Calu3 (cell line): Measurements from ENCODE around the gene EIF2AK3. TPM values are rescaled to one million over a fixed set of nuclear protein-coding genes. Genes with fewer than 3 reads are reported as not detected.
"Not testable (repeated sequence)": the region's sequence is repeated elsewhere in the genome, so short reads cannot be mapped to it uniquely, and the experiment has no call there.

ENCODE experiments used
- BruUV-seq: library from RNA; stranded (reverse); fragments of 400-500 nt; replicated peaks from 2 replicates; lab custom pipeline; 2021; lab: Mats Ljungman, UMichigan
- CTCF ChIA-PET: fragments of 300-600 bp; sonication (Branson Sonifier 250); formaldehyde crosslinking; loops from one replicate; lab custom pipeline; 2022; ENCODE audit warnings: antibody characterized with exemption; lab: Charles Lee
- DNase-seq: peaks from one replicate; pipeline ENCODE4 v3.0.0; 2022
- H3K27ac Mint-ChIP-seq: one replicate; pipeline ENCODE4 v1.8.0; 2022; ENCODE audit warnings: mixed read lengths; ENCODE audit not compliant: unreplicated experiment
- H3K27me3 Mint-ChIP-seq: one replicate; pipeline ENCODE4 v1.8.0; 2022; ENCODE audit warnings: mixed read lengths; ENCODE audit not compliant: unreplicated experiment
- H3K36me3 Mint-ChIP-seq: one replicate; pipeline ENCODE4 v1.8.0; 2022; ENCODE audit warnings: mild to moderate bottlenecking, moderate library complexity, mixed read lengths; ENCODE audit not compliant: insufficient read depth, unreplicated experiment
- H3K4me1 Mint-ChIP-seq: one replicate; pipeline ENCODE4 v1.8.0; 2022; ENCODE audit warnings: mild to moderate bottlenecking, low read depth, mixed read lengths; ENCODE audit not compliant: unreplicated experiment
- H3K4me3 Mint-ChIP-seq: one replicate; pipeline ENCODE4 v1.8.0; 2022; ENCODE audit warnings: mild to moderate bottlenecking, low read depth, moderate library complexity, mixed read lengths; ENCODE audit not compliant: unreplicated experiment
- H3K9me3 Mint-ChIP-seq: one replicate; pipeline ENCODE4 v1.8.0; 2022; ENCODE audit warnings: low read depth, mixed read lengths; ENCODE audit not compliant: unreplicated experiment
- intact Hi-C: fragments of 100-400 bp; cut with micrococcal nuclease; formaldehyde crosslinking; loops from one replicate; pipeline ENCODE4 v1.10.0; 2022; ENCODE audit not compliant: unreplicated experiment
- total RNA-seq: library from RNA; stranded (reverse); gene quantifications from 2 replicates; pipeline ENCODE4 v1.2.3, GENCODE V29; 2022
- TF ChIP-seq, protein P1 (sequence below): fragments of 200-600 bp; IDR thresholded peaks from one replicate; pipeline ENCODE4 v1.8.0; 2022; ENCODE audit warnings: antibody characterized with exemption; ENCODE audit not compliant: unreplicated experiment

EIF2AK3 gene
- total RNA-seq, 1 experiment from 2014 or later: 17.4 TPM

DNA sequence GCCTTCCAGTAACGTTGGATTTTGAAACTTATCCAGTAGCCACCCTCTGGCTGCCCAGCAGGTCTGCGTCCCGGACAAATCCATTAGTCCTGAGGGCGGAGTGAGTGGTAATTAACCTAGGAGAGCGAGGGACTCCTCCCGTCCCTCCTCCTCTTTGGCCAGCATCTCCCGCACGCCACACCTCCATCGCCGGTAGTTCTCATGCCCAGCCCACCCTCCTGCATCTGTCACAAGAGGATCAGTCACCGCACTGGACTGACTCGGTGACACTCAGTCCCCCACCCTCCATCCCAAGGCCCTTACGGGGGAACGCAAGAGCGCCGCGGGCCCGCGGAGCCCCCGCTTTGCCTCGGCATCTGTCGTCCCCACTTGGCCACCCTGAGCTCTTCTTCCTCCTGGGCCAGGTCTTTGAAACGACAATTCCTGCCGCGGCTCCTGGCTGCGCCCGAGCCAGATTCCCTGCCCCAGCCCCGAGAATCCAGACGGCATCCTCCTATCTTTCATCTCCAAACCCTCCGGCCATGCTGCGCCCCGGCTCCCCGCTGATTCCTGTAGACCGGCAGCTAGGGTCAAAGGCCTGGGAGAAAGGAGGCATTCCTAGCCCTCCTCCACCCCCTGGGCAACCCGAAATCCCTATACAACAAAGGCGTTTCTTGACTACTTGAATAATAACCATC, 77.5 kb downstream of the EIF2AK3 start:
- BruUV-seq: no TSS peak
- H3K36me3 Mint-ChIP-seq: no peaks in the 10 kb centered on the region
- no peak overlapping the region for H3K4me3 Mint-ChIP-seq
- peaks cover 12% of the 10 kb centered on the region for H3K27me3 Mint-ChIP-seq
- TF ChIP-seq, protein P1, sequence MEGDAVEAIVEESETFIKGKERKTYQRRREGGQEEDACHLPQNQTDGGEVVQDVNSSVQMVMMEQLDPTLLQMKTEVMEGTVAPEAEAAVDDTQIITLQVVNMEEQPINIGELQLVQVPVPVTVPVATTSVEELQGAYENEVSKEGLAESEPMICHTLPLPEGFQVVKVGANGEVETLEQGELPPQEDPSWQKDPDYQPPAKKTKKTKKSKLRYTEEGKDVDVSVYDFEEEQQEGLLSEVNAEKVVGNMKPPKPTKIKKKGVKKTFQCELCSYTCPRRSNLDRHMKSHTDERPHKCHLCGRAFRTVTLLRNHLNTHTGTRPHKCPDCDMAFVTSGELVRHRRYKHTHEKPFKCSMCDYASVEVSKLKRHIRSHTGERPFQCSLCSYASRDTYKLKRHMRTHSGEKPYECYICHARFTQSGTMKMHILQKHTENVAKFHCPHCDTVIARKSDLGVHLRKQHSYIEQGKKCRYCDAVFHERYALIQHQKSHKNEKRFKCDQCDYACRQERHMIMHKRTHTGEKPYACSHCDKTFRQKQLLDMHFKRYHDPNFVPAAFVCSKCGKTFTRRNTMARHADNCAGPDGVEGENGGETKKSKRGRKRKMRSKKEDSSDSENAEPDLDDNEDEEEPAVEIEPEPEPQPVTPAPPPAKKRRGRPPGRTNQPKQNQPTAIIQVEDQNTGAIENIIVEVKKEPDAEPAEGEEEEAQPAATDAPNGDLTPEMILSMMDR: no peak
- CTCF ChIA-PET: interaction anchor here (0.7 kb wide), 1 partner anchor 12 kb away, joined by 3 read pairs; no protein-coding TSS in a partner anchor
- no peak for DNase-seq
- H3K9me3 Mint-ChIP-seq: no peaks in the 10 kb centered on the region
- no peak overlapping the region for H3K27ac Mint-ChIP-seq
- H3K4me1 Mint-ChIP-seq: no peaks in the 10 kb centered on the region
- intact Hi-C loops: loop anchor here (10.0 kb wide), 1 partner anchor 355 kb away; no protein-coding TSS in a partner anchor

DNA sequence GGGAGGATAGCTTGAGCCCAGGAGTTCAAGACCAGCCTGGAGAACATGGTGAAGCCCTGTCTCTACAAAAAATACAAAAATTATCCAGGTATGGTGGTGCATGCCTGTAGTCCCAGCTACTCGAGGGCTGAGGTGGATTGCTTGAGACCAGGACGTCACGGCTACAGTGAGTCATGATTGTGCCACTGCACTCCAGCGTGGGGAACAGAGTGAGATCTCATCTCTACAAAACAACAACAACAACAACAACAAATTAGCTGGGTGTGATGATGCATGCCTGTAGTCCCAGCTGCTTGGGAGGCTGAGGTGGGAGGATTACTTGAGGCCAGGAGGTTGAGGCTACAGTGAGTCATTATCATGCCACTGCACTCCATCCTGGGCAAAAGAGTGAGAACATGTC, 81.0 kb downstream of the EIF2AK3 start:
- not testable (repeated sequence) for BruUV-seq

DNA sequence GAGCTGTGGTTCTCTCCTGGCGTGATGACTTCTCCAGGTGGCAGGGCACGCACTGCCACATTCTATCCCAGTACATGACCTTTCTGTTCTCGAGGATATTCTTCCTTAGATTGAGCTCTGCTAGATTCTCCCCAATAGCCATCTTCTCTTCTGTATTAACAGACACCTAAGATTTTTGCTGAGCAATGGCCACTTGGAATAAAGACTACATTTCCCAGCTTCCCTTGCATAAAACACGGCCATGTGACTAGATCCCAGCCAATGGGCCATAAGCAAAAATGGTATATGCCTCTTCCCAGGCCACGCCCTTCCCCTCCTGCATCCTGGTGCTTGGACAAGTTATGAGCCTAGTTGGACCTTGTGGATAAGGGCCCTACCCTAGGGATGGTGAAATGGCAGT, 82.1 kb downstream of the EIF2AK3 start:
- no peaks in the 10 kb centered on the region for H3K4me1 Mint-ChIP-seq
- intact Hi-C loops: no loop called here
- H3K4me3 Mint-ChIP-seq: no peak overlapping the region
- CTCF ChIA-PET: no interaction called here
- TF ChIP-seq, protein P1: no peak
- peak; percentile 40 for DNase-seq
- BruUV-seq: no TSS peak
- H3K9me3 Mint-ChIP-seq: peaks cover 2% of the 10 kb centered on the region
- peaks cover 4% of the 10 kb centered on the region for H3K36me3 Mint-ChIP-seq
- no peak overlapping the region for H3K27ac Mint-ChIP-seq
- peaks cover 7% of the 10 kb centered on the region for H3K27me3 Mint-ChIP-seq

More for the DNA sequence above, 81.0 kb downstream of the EIF2AK3 start:
- H3K4me1 Mint-ChIP-seq, H3K27ac Mint-ChIP-seq, intact Hi-C loops, H3K36me3 Mint-ChIP-seq, DNase-seq, H3K4me3 Mint-ChIP-seq, CTCF ChIA-PET, H3K9me3 Mint-ChIP-seq: not testable (repeated sequence)
- peaks cover 12% of the 10 kb centered on the region for H3K27me3 Mint-ChIP-seq

DNA sequence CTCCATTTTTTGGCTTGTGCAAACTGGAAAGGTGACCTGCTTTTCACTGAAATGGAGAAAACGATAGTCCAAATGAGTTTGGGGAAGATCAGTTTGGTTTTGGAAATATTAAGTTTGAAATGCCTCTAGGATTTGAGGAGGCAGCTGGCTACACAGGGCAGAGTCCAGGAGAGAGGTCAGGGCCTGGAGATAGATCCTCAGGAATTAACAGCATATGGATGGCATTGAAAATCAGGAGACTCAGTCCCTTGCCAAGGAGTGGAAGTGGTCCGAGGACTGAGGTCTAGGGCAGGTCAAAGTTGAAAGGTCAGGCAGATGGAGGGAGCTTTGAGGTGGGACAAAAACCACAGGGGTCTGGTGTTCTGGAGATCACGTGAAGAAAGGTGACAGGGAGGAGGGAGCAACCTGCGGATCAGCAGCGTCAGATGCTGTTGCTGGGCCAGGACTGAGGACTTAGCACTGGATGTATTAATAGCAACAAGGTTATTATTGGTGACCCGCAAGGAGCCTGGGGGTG, 83.7 kb downstream of the EIF2AK3 start:
- peaks cover 4% of the 10 kb centered on the region for H3K36me3 Mint-ChIP-seq
- TF ChIP-seq, protein P1: no peak
- CTCF ChIA-PET: no interaction called here
- H3K4me3 Mint-ChIP-seq: no peak overlapping the region
- H3K9me3 Mint-ChIP-seq: peaks cover 2% of the 10 kb centered on the region
- H3K4me1 Mint-ChIP-seq: no peaks in the 10 kb centered on the region
- no TSS peak for BruUV-seq
- no peak overlapping the region for H3K27ac Mint-ChIP-seq
- no peak for DNase-seq
- H3K27me3 Mint-ChIP-seq: no peaks in the 10 kb centered on the region
- intact Hi-C loops: no loop called here

DNA sequence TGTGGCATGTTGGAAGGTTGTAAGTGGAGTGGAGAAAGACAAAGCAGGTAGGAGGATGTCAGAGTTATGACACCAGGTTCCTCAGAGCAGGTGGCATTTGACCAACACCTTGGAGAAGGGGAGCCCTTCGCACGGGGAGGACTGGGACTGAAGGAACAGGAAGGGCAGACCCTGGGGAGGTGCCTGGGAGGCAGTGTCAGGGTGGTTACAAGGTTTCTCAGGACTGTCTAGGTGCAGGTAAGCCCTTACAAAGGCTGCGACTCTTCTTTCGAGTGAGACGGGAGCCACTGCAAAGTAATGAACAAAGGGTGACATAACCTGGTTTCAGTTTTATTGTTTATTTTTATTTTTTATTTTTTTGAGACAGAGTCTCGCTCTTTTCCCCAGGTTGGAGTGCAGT, 84.6 kb downstream of the EIF2AK3 start:
- CTCF ChIA-PET: no interaction called here
- Mint-ChIP-seq H3K27me3 (peaks cover 8% of the 10 kb centered on the region), H3K9me3 (peaks cover 2% of the 10 kb centered on the region), H3K36me3 (peaks cover 4% of the 10 kb centered on the region), H3K27ac (no peak overlapping the region), H3K4me1 (no peaks in the 10 kb centered on the region), H3K4me3 (no peak overlapping the region)
- intact Hi-C loops: no loop called here
- TF ChIP-seq, protein P1: no peak
- no peak for DNase-seq
- BruUV-seq: no TSS peak
